GM21367 (cell line): ENCODE results near the gene HTR5A.
"Not testable (repeated sequence)": the region's sequence is repeated elsewhere in the genome, so short reads cannot be mapped to it uniquely, and the experiment has no call there.

ENCODE experiments used
- ATAC-seq: cut with Tn5 transposase; IDR thresholded peaks from one replicate; pipeline ENCODE4 v1.9.1; 2021; ENCODE audit not compliant: unreplicated experiment

HTR5A gene

GRCh38 chr7:155069992-155070751 lies at the start of gene HTR5A:
TSS of gene HTR5A (plus strand) at chr7:155070324. CDS start at chr7:155070900, 576 bp downstream.
- ATAC-seq: peak; percentile 99

GRCh38 chr7:155020996-155021395 lies 49.1 kb upstream of the HTR5A start:
- no peak for ATAC-seq

- ATAC-seq: no peak
Measured at GRCh38 chr7:155021699-155022145, 48.4 kb upstream of the HTR5A start.

- no peak for ATAC-seq
Measured at GRCh38 chr7:155027879-155028278, 42.2 kb upstream of the HTR5A start.

GRCh38 chr7:155032978-155033377 lies 37.1 kb upstream of the HTR5A start:
- no peak for ATAC-seq

- not testable (repeated sequence) for ATAC-seq
Measured at GRCh38 chr7:155034495-155034894, 35.6 kb upstream of the HTR5A start.

- ATAC-seq: no peak
Measured at GRCh38 chr7:155038335-155038734, 31.8 kb upstream of the HTR5A start.

- no peak for ATAC-seq
Measured at GRCh38 chr7:155043756-155044155, 26.4 kb upstream of the HTR5A start.

GRCh38 chr7:155048006-155048405 lies 22.1 kb upstream of the HTR5A start:
- ATAC-seq: no peak

GRCh38 chr7:155051355-155051754 lies 18.8 kb upstream of the HTR5A start:
- no peak for ATAC-seq

- ATAC-seq: no peak
Measured at GRCh38 chr7:155053002-155053401, 17.1 kb upstream of the HTR5A start.

GRCh38 chr7:155054761-155055160 lies 15.4 kb upstream of the HTR5A start:
- ATAC-seq: no peak

GRCh38 chr7:155057076-155057475 lies 13.0 kb upstream of the HTR5A start:
- ATAC-seq: no peak

GRCh38 chr7:155058896-155059295 lies 11.2 kb upstream of the HTR5A start:
- ATAC-seq: no peak

- ATAC-seq: no peak
Measured at GRCh38 chr7:155059703-155060102, 10.4 kb upstream of the HTR5A start.

- no peak for ATAC-seq
Measured at GRCh38 chr7:155062411-155062810, 7.7 kb upstream of the HTR5A start.

GRCh38 chr7:155064186-155064585 lies 5.9 kb upstream of the HTR5A start:
- ATAC-seq: no peak

GRCh38 chr7:155066417-155066950 lies 3.6 kb upstream of the HTR5A start:
- no peak for ATAC-seq

- ATAC-seq: no peak
Measured at GRCh38 chr7:155071121-155071651, 1.1 kb downstream of the HTR5A start.

GRCh38 chr7:155071916-155072571 lies 1.9 kb downstream of the HTR5A start:
- ATAC-seq: no peak

GRCh38 chr7:155073922-155074321 lies 3.8 kb downstream of the HTR5A start:
- ATAC-seq: no peak

- ATAC-seq: no peak
Measured at GRCh38 chr7:155084021-155084420, 13.9 kb downstream of the HTR5A start.
